ENCODE measurements around the gene GNG12. TPM values are rescaled to one million over a fixed set of nuclear protein-coding genes. Genes with fewer than 3 reads are reported as not detected.
A peak's percentile ranks its signal among the peaks of the same experiment; 100 is the strongest.

The GNG12 gene
- 67.8 TPM for total RNA-seq

GRCh38 chr1:67832737-67833601, at the start of gene GNG12:
TSS of gene GNG12 (minus strand) at chr1:67833467. CDS start at chr1:67707686, 125,781 bp downstream.
- DNase-seq (ENCODE audit: low spot score) (peak; percentile 86), ATAC-seq (peak; percentile 79)
- intact Hi-C loops (cut with DNase I) = no loop called here

GRCh38 chr1:67882196-67882958, 49.1 kb upstream of the GNG12 start:
- ATAC-seq (no peak), DNase-seq (ENCODE audit: low spot score) (no peak)
- intact Hi-C loops (cut with DNase I) = no loop called here

GRCh38 chr1:67880056-67880601, 46.9 kb upstream of the GNG12 start:
- no peak for ATAC-seq

GRCh38 chr1:67879485-67879884, 46.2 kb upstream of the GNG12 start:
- ATAC-seq = no peak
- DNase-seq (ENCODE audit: low spot score) = no peak
- intact Hi-C loops (cut with DNase I) = no loop called here

More at GRCh38 chr1:67880056-67880601, 46.9 kb upstream of the GNG12 start:
- DNase-seq (ENCODE audit: low spot score) = no peak
- intact Hi-C loops (cut with DNase I) = no loop called here

GRCh38 chr1:67874501-67875111, 41.3 kb upstream of the GNG12 start:
- ATAC-seq = no peak
- intact Hi-C loops (cut with DNase I) = no loop called here
- DNase-seq (ENCODE audit: low spot score) = no peak

GRCh38 chr1:67869233-67869632, 36.0 kb upstream of the GNG12 start:
- ATAC-seq (no peak), DNase-seq (ENCODE audit: low spot score) (no peak)
- intact Hi-C loops (cut with DNase I) = no loop called here

- DNase-seq (ENCODE audit: low spot score) = no peak
- ATAC-seq = no peak
- intact Hi-C loops (cut with DNase I) = no loop called here
Measured at GRCh38 chr1:67863637-67864036, 30.4 kb upstream of the GNG12 start.

- intact Hi-C loops (cut with DNase I) = no loop called here
- DNase-seq (ENCODE audit: low spot score) = no peak
- ATAC-seq = no peak
Measured at GRCh38 chr1:67862685-67863084, 29.4 kb upstream of the GNG12 start.

GRCh38 chr1:67861856-67862516, 28.7 kb upstream of the GNG12 start:
- intact Hi-C loops (cut with DNase I) = no loop called here
- ATAC-seq = no peak

GRCh38 chr1:67860776-67861175, 27.5 kb upstream of the GNG12 start:
- intact Hi-C loops (cut with DNase I) = no loop called here
- ATAC-seq (no peak), DNase-seq (ENCODE audit: low spot score) (no peak)

More at GRCh38 chr1:67861856-67862516, 28.7 kb upstream of the GNG12 start:
- no peak for DNase-seq (ENCODE audit: low spot score)

- no peak for ATAC-seq
- no peak for DNase-seq (ENCODE audit: low spot score)
- intact Hi-C loops (cut with DNase I) = no loop called here
Measured at GRCh38 chr1:67856921-67857320, 23.7 kb upstream of the GNG12 start.

GRCh38 chr1:67855961-67856360, 22.7 kb upstream of the GNG12 start:
- ATAC-seq (no peak), DNase-seq (ENCODE audit: low spot score) (no peak)
- intact Hi-C loops (cut with DNase I) = no loop called here

- DNase-seq (ENCODE audit: low spot score) = no peak
- intact Hi-C loops (cut with DNase I) = no loop called here
- no peak for ATAC-seq
Measured at GRCh38 chr1:67855444-67855843, 22.2 kb upstream of the GNG12 start.

- intact Hi-C loops (cut with DNase I) = no loop called here
- ATAC-seq = peak; percentile 69
- DNase-seq (ENCODE audit: low spot score) = peak; percentile 75
Measured at GRCh38 chr1:67853704-67854103, 20.4 kb upstream of the GNG12 start.

- intact Hi-C loops (cut with DNase I) = no loop called here
- ATAC-seq = no peak
- no peak for DNase-seq (ENCODE audit: low spot score)
Measured at GRCh38 chr1:67851800-67852199, 18.5 kb upstream of the GNG12 start.

- peak; percentile 92 for DNase-seq (ENCODE audit: low spot score)
- peak; percentile 20 for ATAC-seq
- intact Hi-C loops (cut with DNase I) = no loop called here
Measured at GRCh38 chr1:67850611-67851075, 17.4 kb upstream of the GNG12 start.

- peak; percentile 11 for ATAC-seq
- no peak for DNase-seq (ENCODE audit: low spot score)
- intact Hi-C loops (cut with DNase I) = no loop called here
Measured at GRCh38 chr1:67850151-67850551, 16.9 kb upstream of the GNG12 start.

GRCh38 chr1:67847466-67847865, 14.2 kb upstream of the GNG12 start:
- no peak for ATAC-seq
- intact Hi-C loops (cut with DNase I) = no loop called here
- no peak for DNase-seq (ENCODE audit: low spot score)

- DNase-seq (ENCODE audit: low spot score) = no peak
- no peak for ATAC-seq
- intact Hi-C loops (cut with DNase I) = no loop called here
Measured at GRCh38 chr1:67846538-67846937, 13.3 kb upstream of the GNG12 start.

Measured in sciatic nerve (tissue), 2 donors.